ENCODE measurements around the gene COQ8A. TPM values are rescaled to one million over a fixed set of nuclear protein-coding genes. Genes with fewer than 3 reads are reported as not detected.

The COQ8A gene
- polyA plus RNA-seq, 1 donor from 2014 or later, result 13.2 TPM

- no peaks in the 10 kb centered on the region for H4K20me1 ChIP-seq (ENCODE audit: insufficient read depth)
- no peak for TF ChIP-seq RAD21 (conservative IDR thresholded peaks at IDR 0.05)
- no peak for TF ChIP-seq REST (IDR thresholded peaks at IDR 0.05; ENCODE audit: borderline replicate concordance)
- no peak for TF ChIP-seq CTCF (IDR thresholded peaks at IDR 0.05; ENCODE audit: poor library complexity, severe bottlenecking)
- TF ChIP-seq MXI1 (conservative IDR thresholded peaks at IDR 0.05; ENCODE audit: poor library complexity, severe bottlenecking), result no peak
- TF ChIP-seq EP300 (conservative IDR thresholded peaks at IDR 0.05; ENCODE audit: poor library complexity, severe bottlenecking), result no peak
- no peak for TF ChIP-seq SMC3 (conservative IDR thresholded peaks at IDR 0.05; ENCODE audit: poor library complexity)
- TF ChIP-seq TAF1 (IDR thresholded peaks at IDR 0.05; ENCODE audit: low read depth), result no peak
- TF ChIP-seq EZH2 (IDR thresholded peaks at IDR 0.05; ENCODE audit: borderline replicate concordance, insufficient read depth, low read length, poor library complexity, severe bottlenecking), result no peak
- TF ChIP-seq POLR2AphosphoS5 (IDR thresholded peaks at IDR 0.05), result no peak
- no peaks in the 10 kb centered on the region for H3K9me3 ChIP-seq (ENCODE audit: low read length)
- H3K9me2 ChIP-seq (ENCODE audit: insufficient read depth, low read length), result no peaks in the 10 kb centered on the region
- H3K9ac ChIP-seq (ENCODE audit: low read length), result no peak overlapping the region
- no peak overlapping the region for H3K4me2 ChIP-seq (ENCODE audit: low read length)
- no peaks in the 10 kb centered on the region for H3F3A ChIP-seq (ENCODE audit: insufficient read depth, low read length, poor library complexity, severe bottlenecking)
- H3K79me2 ChIP-seq (replicated peaks; ENCODE audit: insufficient read depth, low read length), result no peaks in the 10 kb centered on the region
- no peaks in the 10 kb centered on the region for H3K36me3 ChIP-seq (ENCODE audit: insufficient read depth, low read length)
- H3K27ac ChIP-seq (ENCODE audit: low read length), result no peak overlapping the region
- no peak overlapping the region for H2AFZ ChIP-seq (ENCODE audit: low read depth, low read length)
- H3K27me3 ChIP-seq (ENCODE audit: insufficient read depth, low read depth, low read length), result no peaks in the 10 kb centered on the region
- H3K4me3 ChIP-seq (ENCODE audit: low read length), result no peak overlapping the region
Observed at GRCh38 chr1:226989085-226989920, 49.2 kb downstream of the COQ8A start.

GRCh38 chr1:226990133-226990716, 50.1 kb downstream of the COQ8A start:
- TF ChIP-seq CTCF (IDR thresholded peaks at IDR 0.05; ENCODE audit: poor library complexity, severe bottlenecking) (no peak), EP300 (conservative IDR thresholded peaks at IDR 0.05; ENCODE audit: poor library complexity, severe bottlenecking) (no peak), SMC3 (conservative IDR thresholded peaks at IDR 0.05; ENCODE audit: poor library complexity) (no peak), REST (IDR thresholded peaks at IDR 0.05; ENCODE audit: borderline replicate concordance) (no peak), TAF1 (IDR thresholded peaks at IDR 0.05; ENCODE audit: low read depth) (no peak), EZH2 (IDR thresholded peaks at IDR 0.05; ENCODE audit: borderline replicate concordance, insufficient read depth, low read length, poor library complexity, severe bottlenecking) (no peak), POLR2AphosphoS5 (IDR thresholded peaks at IDR 0.05) (no peak), RAD21 (conservative IDR thresholded peaks at IDR 0.05) (no peak)
- H3F3A ChIP-seq (ENCODE audit: insufficient read depth, low read length, poor library complexity, severe bottlenecking), result no peaks in the 10 kb centered on the region
- no peak overlapping the region for H2AFZ ChIP-seq (ENCODE audit: low read depth, low read length)
- H3K9me3 ChIP-seq (ENCODE audit: low read length), result no peaks in the 10 kb centered on the region
- no peaks in the 10 kb centered on the region for H4K20me1 ChIP-seq (ENCODE audit: insufficient read depth)
- H3K9ac ChIP-seq (ENCODE audit: low read length), result no peak overlapping the region
- H3K27ac ChIP-seq (ENCODE audit: low read length), result no peak overlapping the region
- no peak overlapping the region for H3K4me3 ChIP-seq (ENCODE audit: low read length)
- H3K79me2 ChIP-seq (replicated peaks; ENCODE audit: insufficient read depth, low read length), result no peaks in the 10 kb centered on the region
- no peaks in the 10 kb centered on the region for H3K27me3 ChIP-seq (ENCODE audit: insufficient read depth, low read depth, low read length)
- H3K4me2 ChIP-seq (ENCODE audit: low read length), result no peak overlapping the region
- no peaks in the 10 kb centered on the region for H3K36me3 ChIP-seq (ENCODE audit: insufficient read depth, low read length)
- H3K9me2 ChIP-seq (ENCODE audit: insufficient read depth, low read length), result no peaks in the 10 kb centered on the region

Data from neural cell (in vitro differentiated cells).